A172 (cell line): ENCODE data around the gene TNFAIP2. TPM values are rescaled to one million over a fixed set of nuclear protein-coding genes. Genes with fewer than 3 reads are reported as not detected.
"Not testable (repeated sequence)": the region's sequence is repeated elsewhere in the genome, so short reads cannot be mapped to it uniquely, and the experiment has no call there.

Source experiments
- DNase-seq: peaks from one replicate; pipeline ENCODE4 v3.0.0-alpha.2; 2015; ENCODE audit warnings: low spot score
- total RNA-seq: library from RNA; depleted of rRNA; stranded (reverse); fragments of >200 nt; shearing (Covaris generic); gene quantifications from 2 replicates; pipeline ENCODE4 v1.2.3, GENCODE V29; 2014

TNFAIP2 gene
- total RNA-seq, 1 experiment from 2014 or later = 207 TPM

DNA sequence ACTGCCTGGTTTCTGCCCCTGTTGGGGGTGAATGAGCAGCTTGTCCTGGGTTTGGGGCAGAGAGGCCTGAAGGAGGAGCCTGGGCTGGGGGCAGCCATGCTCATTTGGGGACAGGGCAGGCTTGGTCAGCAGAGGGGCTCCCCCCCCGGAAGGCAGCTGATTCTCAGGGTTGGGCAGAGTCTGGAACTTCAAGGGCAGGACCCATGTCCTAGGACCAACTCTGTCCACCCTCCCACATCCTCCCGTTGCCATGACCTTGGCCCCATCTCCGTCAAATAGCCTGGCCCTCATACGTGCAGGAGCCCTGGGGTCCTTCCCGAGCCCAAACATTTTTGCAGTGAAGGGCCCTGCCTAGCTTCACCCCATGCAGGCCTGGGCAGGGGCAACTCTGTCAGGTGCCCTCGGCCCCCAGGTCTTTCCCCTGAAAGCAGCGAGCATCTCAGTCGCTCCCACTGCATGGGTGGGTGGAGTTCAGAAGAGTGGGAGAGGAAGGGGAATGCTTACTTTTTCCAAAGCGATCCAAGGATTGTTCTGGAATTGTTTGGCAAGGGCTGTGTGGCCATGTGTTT is 32.6 kb downstream of the TNFAIP2 start:
- DNase-seq = no peak

DNA sequence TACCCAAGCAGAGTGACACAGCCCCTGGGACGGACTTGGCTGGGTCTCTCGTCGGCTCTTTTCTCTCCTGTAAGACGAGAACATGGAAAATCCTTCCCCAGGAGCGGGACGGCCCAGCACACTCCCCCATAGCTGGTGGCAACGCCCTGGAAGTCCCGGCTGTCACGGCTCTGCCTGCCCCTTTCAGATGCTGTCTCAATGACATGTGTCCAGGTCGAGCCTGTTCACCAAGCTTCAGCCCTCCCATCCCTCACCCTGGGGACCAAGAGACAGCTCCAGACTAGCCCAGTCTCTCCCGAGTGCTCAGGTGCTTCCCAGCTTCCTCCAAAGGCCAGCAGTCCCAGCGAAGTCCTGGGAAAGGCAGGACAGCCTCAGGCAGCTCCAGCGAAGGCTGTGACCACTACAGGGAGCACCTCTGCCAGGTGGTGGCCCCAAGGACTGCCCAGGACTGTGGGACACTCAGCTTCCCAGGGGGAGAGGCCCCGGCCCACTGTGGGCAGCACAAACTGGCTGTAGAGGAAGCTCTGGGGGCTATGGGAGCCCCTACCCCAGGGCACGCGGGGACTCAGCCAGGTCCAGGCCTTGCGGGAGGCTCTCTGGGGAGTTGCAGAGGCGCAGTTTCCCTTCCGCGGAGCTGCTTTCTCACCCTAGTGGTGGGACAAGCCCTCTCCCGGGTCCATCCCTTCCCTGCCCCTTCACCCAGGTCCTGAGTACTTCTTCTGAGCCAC is 33.6 kb downstream of the TNFAIP2 start:
- no peak for DNase-seq

GRCh38 chr14:103157969-103158368 is 34.7 kb downstream of the TNFAIP2 start:
- no peak for DNase-seq

GRCh38 chr14:103158688-103159087 is 35.4 kb downstream of the TNFAIP2 start:
- no peak for DNase-seq

DNA sequence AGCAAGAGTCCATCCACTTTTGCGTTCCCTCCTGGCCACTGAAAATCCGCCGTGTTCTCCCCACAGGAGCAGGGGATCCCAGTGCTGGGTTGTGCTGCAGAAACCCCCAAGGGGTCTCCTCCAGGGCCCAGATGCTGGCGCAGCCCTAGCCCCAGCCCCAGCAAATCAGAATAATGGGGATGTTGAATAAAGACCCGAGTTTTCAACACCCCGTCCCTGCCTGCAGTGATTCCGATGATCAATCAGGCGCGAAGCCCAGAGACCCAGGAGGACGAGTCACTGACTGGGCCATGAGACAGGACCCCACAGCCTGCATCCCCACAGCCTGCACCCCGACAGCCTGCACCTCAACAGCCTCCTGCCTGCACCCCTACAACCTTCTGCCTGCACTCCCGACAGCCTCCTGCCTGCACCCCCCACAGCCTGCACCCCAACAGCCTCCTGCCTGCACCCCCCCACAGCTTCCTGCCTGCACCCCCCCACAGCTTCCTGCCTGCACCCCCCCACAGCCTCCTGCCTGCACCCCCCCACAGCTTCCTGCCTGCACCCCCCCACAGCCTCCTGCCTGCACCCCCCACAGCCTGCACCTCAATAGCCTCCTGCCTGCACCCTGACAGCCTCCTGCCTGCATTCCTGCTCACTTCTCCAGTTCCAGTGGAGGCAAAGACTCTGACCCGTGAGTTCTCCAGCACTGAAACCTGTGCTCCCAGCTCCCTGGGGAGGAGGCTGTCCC is 37.2 kb downstream of the TNFAIP2 start:
- DNase-seq = no peak

DNA sequence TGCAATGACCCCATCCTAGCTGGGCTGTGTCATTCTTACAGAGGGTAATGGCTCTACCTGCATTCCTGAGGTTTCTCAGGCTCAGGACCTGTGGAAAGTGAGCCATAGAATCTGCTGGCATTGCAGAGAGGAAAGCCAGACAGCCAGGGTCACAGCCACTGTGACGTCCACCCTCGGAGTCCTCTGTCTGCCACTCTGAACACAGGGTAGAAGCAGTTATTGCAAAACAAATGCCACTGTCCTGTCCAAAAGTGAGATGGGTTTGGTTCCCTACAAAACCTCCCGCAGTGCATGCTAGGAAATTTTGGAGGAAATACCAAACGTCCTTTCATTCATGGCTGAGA is 37.8 kb downstream of the TNFAIP2 start:
- DNase-seq = peak; percentile 46

DNA sequence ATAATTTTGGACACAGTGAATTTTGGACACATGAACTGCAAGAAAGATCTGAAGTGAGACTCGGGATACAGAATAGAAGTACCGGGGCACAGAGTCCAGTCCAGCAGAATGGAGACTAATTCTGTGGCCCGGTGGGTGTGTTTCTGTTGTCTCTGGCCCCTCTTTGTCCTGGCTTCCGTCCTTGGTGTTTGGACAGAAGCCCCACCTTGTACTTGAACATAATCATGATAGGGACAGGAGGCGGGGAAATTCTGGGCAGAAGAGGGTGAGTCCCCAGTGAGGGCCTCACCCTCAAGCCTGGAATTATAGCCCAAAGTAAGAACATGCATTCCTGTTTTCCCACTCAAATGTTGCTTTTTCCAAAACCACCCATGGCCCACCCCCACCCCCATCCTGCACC is 39.9 kb downstream of the TNFAIP2 start:
- no peak for DNase-seq

DNA sequence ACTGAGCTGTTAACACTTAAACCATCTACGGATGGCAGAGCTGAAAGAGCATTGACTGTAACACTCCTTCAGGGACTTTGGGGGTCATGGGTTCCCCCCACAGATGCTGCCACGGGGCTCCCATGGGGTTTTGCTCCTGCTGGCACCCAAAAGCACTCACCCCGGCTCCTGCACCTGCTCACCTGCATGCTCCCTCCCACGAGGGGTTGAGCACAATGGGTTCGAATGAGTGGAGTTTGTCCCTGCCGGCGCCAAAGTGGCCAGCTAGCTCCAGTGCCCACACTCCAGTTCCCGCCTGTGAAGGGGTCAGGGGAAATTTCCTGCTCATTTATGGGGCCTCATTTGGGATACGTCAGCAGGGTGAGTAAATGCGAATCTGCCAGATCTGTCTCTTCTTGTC is 40.7 kb downstream of the TNFAIP2 start:
- DNase-seq = no peak

DNA sequence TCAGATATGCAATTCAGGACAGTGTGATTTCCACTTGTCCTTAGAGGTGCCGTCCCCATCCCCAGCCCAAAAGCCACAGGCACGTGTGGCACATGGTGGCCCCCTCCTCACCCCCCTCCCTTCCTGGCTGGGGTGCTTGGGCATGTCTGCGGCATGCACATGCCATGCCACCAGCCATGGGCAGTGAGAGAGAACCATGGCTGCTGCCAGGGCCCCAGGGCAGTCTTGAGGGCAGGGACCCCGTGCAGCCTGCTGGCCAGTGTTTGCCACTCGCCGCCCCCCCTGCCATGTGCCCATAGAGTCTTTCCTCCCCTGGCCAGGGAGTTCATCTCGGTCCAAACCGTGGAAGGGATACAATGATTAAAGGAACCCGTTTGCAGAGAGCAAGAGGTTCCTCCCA is 41.5 kb downstream of the TNFAIP2 start:
- DNase-seq = no peak

GRCh38 chr14:103165323-103165722 is 42.1 kb downstream of the TNFAIP2 start:
- no peak for DNase-seq

DNA sequence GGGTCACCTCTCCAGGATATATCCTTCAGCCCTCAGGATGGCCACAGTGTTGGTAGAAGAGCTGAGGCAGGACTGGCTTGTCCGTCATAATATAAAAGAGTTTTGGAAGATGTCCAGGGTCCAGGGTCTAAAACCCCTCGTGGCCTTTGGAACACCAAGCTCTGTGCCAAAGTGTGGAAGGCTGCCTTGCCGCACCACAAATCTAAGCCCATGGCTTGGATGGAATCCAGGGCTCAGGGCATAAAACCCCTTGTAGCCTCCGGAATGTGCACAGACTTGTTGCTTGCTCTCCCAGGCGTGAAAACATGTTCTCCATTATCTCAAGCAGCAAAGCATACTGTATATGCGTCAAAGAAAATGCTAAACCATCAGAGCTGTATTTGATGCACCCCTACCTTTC is 46.7 kb downstream of the TNFAIP2 start:
- no peak for DNase-seq

DNA sequence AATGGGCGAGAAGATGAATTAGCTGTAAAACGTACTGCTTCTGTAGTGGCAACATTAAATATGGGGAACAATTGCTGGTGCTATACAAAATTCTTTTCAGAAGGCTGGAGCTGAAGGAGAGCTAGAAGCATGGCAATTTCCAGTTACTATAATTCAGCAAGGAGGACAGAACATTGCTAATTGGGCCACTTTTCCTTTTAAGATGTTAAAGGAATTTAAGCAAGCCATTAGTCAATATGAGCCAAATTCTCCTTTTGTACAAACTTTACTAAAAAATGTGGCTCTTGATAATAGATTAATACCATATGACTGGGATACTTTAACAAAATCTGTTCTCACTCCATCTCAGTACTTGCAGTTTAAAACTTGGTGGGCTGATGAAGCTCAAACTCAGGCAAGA is 47.9 kb downstream of the TNFAIP2 start:
- DNase-seq = not testable (repeated sequence)

DNA sequence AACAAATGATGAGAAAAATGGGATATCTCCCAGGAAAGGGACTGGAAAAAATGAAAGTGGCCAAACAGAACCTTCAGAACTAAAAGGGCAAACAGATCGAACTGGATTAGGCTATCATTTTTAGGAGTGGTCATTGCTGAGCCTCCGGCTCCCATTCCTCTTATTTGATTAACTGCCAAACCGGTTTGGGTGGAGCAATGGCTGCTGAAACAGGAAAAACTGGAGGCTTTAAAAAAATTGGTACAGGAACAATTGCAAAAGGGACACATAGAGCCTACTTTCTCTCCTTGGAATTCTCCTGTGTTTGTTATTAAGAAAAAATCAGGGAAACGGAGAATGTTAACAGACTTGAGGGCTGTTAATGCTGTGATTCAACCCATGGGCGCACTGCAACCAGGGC is 49.7 kb downstream of the TNFAIP2 start:
- DNase-seq = no peak

DNA sequence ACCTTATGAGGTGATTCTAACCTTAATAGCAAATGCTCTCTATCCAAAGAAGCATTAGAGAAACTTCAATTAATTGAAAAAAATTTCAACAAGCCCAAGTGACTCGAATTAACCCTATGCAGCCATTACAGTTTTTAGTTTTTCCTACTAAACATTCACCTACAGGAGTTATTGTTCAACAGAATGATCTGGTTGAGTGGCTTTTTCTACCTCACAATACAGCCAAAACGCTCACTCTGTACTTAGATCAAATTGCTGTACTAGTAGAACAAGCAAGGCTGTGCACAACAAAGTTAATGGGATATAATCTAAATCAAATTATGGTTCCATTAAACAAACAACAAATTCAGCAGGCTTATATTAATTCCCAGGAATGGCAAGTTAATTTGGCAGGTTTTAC is 50.6 kb downstream of the TNFAIP2 start:
- not testable (repeated sequence) for DNase-seq

- not testable (repeated sequence) for DNase-seq
Measured at GRCh38 chr14:103176176-103176575, 52.9 kb downstream of the TNFAIP2 start.

DNA sequence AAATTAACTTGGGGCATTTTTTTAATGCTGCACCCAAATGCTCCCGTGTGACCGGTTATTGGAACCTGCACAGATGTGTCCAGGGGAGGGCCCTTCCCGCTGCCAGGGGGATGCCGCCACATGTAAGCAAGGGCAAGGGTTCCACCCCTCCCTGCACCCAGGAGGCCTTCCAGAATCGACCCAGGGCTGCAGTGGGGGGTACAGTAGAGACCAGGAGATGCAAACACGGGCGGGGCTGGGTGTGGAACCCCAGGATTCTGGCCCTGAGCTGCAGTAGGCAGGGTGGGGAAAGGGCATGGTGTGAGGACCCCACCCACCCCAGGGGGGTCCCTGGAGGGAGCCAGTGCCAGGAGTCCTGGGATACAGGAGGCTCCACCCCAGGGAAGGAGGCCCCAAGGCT is 54.1 kb downstream of the TNFAIP2 start:
- DNase-seq = no peak

DNA sequence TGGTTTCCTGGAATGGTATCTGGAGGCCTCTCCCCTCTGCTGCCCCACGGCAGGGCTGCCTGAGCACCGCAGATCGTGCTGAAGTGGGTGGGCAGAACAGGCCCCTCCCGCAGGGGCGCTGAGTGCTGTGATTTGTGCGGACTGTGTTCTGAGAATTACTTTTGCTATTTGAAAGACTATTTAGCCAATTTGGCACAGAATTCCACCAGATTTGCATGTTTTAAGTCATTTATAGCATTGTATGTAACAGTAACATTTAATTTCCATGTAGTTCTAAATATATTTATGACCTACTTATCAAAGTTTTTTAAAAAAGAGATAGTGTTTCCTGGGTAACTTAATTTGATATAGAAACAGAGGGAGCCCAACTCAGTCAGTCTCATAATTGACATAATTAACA is 55.3 kb downstream of the TNFAIP2 start:
- DNase-seq = no peak

DNA sequence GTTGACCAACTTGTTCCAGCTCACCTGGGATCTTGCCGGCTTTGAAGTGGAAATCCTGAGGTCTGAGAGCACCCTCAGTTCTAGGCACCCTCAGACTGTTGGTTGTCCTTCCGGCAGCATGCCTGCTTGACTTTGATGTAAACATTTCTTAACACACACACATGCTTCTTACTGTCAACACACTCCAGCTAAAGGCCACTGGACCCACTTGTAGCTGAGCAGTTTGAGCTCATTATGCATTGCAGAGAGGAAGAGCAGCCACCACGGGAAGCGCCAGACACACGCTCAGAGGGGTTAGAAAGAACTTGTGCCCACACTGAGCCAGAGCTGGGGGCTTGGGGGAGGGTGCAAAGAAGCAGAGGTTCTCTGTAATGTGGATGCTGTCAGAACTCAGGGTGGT is 55.8 kb downstream of the TNFAIP2 start:
- no peak for DNase-seq

- DNase-seq = no peak
Measured at GRCh38 chr14:103180331-103180730, 57.1 kb downstream of the TNFAIP2 start.

DNA sequence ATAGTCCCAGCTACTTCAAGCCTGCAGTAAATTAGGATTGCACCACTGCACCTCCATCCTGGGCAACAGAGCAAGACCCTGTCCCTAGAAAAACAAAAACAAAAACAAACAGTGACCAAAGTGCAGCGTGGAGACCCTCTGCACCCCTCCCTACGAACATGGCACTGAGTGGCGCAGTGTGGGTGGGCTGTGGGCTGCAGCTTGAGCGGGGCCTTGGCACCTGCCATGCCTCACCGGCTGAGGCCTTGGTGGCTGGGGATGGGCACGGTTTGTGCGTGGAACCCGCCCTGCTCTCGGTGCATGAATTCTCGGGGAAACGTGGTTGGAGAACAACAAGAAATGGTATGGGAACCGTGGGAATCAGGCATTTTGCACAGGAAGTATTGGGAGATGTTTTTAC is 60.8 kb downstream of the TNFAIP2 start:
- DNase-seq = no peak

DNA sequence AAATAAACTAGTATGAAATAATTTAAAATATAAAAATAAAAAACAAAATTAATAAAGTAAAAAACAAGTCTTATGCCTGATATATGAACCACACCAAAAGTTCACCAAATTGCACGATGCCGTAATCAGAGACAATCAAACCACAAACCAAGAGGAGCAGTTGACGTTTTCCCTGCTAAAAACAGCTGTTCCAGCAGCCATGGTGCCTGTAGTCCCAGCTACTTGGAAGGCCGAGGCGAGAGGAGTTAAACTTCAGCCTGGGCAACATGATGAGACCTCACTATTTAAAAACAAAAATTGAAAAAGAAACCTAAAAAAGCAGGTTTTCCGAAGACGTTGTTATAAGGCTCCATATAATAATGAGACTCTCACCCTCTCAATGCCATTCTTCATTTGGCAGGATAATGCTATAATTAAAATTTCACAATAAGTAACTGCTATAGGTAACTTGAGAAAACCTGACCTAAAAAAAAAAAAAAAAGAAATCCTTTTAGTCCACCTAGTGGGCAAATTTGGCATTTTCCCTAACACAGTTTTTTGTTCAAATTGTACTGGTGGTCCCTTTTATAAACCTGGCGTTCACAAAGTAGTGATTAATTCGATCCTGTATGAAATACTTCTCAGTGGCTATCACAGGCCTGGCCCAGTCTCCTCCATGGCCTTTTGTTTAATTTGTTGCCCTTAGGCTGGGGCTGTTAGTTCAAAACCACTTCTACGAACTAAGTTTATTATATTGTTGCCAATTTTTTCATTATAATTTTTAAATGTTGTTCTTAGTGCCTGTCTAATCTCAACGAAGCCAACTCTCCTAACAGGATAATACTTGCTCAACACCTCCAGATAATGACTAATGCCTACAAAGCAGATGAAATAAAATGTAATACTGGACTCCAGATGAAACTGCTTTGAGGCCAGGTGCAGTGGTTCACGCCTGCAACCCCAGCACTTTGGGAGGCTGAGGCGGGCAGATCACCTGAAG is 62.1 kb downstream of the TNFAIP2 start:
- peak; percentile 11 for DNase-seq

- no peak for DNase-seq
Measured at GRCh38 chr14:103186241-103186822, 63.1 kb downstream of the TNFAIP2 start.
